Stimulated activated CD4-positive, alpha-beta T cell treated with anti-CD3 and anti-CD28 coated beads, TNF-alpha, amount 100 ng/mL, for 24 hours (primary cell): ENCODE measurements around the gene BPIFA2.
"Not testable (repeated sequence)": the region's sequence is repeated elsewhere in the genome, so short reads cannot be mapped to it uniquely, and the experiment has no call there.

Experiments used
- DNase-seq, 3 experiments: peaks; one replicate each; pipeline ENCODE4 v3.0.0-alpha.2; 2020; ENCODE audit warnings: low read depth in 3 of 3

BPIFA2 gene, protein sequence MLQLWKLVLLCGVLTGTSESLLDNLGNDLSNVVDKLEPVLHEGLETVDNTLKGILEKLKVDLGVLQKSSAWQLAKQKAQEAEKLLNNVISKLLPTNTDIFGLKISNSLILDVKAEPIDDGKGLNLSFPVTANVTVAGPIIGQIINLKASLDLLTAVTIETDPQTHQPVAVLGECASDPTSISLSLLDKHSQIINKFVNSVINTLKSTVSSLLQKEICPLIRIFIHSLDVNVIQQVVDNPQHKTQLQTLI

DNA sequence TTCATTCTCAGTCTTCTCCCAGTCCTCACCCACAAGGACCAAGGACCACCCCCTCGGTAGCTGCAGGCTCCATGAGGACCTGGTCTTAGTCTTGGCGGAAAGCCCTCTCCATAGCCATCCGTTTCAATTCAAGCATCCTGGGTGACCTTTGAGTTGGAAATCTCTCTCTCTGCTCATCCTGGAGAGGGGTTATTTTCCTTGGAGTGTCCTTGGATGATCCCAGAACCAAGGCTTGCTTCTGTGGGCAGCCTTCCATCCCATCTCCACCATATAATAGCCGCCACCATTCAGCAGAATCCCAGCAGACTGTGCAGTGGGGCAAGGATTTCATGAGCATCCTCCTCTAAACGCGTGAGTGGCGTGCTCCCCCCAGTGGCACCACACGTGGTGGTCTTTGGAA lies at the start of gene BPIFA2:
TSS of gene BPIFA2 (plus strand) at position 301 of the 400 bp plus-strand sequence. CDS start 987 bp downstream, outside the sequence.
- DNase-seq = no peak

DNA sequence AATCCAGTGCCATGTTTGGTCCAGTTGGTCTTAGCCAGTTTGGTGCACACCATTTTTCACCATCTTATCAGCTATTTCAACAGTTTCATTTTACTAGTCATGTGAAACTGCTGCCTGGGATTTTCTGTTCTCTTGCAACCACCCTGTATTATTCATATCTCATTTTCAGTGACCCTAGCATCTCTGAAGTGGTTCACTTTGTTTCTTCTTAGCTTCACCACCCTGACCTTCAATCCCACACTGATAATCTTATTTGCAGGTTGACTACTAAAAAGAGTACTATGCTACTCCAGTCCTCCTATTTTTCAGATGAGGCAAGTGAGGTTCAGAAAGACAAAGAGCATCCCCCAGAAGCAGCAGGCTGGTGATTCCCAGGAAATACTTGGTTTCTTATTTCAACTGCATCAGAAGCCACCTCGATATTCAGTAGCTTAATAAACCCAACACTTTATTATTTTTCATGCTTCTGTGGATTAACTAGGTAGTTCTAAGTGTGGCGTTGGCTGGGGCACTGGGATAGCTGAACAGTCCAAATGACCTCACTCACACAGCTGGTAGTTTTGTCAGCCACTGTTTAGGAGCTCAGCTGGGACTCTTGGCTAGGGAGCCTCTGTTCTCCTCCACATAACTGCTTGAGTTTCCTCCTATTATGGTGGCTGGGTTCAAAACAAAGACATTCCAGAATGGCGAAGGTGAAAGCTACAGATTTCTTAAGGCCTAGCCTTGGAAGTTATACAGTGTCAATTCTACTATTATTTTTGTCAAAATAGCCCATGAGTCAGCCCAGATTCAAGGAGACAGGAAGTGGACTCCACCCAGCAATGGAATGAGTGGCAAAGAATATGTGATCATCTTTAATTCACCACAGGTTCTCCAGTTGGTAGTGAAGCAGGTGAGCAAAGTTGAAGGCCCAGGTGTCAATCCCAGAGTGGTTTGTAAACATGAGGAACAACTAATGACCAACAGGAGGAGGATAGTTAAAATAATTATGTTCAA lies 47.9 kb upstream of the BPIFA2 start:
- DNase-seq = no peak

DNA sequence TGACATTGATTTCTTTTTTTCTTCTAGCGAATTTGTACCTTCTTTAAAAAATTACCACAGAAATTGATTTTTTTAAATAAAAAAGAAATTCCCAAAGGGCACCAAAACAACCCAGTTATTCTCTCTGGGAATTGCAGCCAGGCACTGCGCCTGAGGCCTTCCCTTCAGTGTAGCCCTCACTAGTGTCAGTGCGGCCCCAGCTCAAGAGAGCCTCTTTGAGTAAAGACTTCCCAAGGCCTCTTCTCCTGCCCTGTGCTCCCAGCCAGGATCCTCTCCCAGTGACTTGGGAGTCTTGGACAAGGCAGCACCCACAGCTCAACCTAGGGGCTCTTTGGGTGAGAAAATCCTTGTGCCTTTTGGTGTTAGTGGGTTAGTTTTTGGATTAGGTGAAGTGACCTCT lies 47.0 kb upstream of the BPIFA2 start:
- no peak for DNase-seq

DNA sequence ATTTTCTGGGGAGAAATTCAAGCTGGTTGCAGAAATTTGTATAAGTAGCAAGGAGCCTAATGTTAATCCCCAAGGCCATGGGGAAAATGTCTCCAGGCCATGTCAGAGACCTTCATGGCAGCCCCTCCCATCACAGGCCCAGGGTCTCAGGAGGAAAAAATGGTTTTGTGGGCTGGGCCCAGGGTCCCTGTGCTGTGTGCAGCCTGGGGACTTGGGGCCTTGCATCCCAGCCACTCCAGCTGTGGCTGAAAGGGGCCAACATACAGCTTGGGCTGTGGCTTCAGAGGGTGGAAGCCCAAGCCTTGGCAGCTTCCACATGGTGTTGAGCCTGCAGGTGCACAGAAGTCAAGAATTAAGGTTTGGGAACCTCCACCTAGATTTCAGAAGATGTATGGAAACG lies 45.7 kb upstream of the BPIFA2 start:
- not testable (repeated sequence) for DNase-seq

DNA sequence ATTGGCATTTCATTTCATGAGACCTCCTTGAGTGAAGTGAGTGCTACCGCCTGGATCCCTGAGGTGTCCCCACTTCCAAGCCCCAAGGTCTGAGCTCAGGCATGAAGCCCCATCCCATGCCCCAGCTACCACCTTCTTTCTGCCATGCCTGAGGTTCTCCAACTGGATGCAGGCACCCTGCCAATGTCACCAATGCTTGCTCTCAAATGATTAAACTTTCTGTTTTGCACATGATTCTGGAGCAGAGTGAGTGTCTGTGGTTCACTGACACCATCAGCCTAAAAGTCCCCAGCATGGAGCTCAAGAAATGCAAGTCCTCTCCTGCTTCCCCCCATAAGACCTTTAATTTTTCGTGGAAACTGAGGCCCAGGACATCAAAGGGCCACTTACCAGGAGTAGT lies 43.7 kb upstream of the BPIFA2 start:
- no peak for DNase-seq

DNA sequence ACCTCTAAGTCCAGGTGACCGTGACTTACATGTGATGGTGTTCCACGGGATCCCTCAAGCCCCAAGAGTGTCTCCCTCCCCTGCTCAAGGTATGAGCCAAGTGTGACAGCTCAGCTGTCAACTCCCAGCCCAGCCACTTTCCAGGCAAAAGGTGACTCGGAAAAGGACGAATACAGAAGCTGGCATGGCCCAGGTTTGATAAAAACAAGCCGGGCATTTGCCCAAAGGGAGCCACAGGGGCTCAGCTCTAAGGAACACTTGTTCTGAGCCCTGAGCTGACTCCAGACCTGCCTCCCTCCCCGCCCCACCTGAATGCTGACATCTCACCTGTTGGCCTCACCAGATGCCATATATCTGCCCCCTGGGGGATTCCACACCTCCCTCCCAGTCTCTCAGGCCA lies 43.0 kb upstream of the BPIFA2 start:
- DNase-seq = no peak

DNA sequence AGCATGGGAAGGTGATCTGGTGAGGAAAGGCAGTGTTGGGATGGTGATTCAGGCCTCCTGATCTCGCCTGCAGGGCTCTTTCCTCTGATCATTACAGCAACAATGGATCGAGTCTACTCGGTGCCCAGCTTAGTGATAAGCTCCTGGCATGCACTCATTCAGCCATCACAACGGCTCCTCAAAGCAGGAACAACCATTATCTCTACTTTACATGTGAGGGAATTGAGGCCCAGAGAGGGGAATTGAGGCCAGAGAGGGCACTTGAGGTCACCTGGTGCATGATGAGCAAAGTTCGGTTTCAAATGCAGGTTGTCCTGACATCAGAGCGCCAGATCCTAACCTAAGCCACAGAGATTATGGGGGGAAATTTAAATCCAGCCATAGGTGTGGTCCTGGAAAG lies 42.0 kb upstream of the BPIFA2 start:
- no peak for DNase-seq

DNA sequence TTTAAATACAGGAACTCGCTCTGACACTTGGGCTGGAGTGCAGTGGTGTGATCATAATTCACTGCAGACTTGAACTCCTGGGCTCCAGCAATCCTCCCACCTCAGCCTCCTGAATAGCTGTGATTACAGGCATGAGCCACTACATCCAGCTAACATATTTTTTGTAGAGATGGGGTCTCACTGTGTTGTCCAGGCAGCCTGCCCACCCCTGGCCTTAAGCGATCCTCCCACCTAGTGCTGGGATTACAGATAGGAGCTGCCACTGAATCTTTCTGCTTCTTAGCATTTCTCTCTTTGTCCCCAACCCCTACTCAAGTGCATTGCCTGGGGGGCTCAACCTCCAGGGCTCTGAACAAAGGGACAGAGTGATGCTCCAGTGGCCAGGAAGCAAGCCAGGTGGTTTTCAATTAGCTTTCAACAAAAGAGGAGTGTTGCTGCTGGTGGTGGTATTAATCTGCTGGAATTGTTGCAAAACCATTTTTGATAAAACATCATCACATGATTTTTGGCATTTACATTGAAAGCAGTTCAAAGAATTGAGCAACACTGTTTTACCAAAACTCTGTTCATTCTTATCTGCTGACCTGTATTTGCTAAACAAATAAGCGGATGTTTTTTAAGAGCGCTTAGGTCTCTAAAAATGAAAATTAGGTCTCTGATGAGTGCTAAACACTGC lies 40.4 kb upstream of the BPIFA2 start:
- no peak for DNase-seq

DNA sequence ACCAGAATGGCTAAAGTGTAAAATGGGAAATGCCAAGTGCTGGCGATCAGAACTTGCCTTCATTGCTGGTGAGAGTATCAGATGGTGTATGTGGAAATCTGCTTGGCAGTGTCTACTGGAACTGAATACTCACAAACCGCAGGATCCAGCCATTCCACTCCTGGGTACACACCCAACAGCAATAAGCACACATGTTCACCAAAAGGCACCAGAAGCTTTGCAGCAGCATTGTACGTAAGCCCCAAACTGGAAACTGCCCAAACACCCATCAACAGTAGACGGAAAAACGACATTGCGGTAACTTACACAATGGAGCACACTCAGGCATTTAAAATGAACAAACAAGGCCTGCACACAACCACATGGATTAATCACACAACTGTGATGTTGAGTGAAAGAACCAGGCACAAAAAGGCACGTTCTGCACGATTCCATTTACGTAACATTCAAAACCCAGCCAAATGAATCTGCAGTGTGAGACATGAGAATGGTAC lies 37.3 kb upstream of the BPIFA2 start:
- DNase-seq = no peak

DNA sequence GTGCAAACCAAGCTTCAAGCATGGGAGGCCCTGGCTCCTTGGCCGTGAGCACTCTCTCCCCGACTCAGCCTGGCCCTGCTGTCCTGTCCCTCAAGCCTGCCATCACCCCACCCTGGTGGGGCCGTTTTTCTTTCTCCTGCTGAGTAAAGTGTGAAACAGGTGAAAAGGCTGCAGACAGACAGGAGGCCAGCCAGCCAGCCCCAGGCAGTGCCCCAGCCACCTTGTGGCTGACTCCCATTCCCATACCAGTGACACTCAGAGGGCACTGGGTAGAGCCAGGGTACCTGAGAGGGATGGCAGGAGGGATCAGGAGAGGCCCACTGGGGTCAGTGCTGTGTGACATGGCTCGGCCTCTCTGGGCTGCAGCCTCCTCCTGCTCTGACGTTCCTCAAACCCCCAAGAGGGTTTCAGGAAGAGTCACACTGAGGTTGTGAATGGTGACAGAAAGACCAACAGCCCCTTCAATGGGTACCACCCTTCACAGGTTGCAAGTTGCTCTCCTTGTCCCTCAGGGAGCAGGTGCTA lies 35.9 kb upstream of the BPIFA2 start:
- DNase-seq = no peak

DNA sequence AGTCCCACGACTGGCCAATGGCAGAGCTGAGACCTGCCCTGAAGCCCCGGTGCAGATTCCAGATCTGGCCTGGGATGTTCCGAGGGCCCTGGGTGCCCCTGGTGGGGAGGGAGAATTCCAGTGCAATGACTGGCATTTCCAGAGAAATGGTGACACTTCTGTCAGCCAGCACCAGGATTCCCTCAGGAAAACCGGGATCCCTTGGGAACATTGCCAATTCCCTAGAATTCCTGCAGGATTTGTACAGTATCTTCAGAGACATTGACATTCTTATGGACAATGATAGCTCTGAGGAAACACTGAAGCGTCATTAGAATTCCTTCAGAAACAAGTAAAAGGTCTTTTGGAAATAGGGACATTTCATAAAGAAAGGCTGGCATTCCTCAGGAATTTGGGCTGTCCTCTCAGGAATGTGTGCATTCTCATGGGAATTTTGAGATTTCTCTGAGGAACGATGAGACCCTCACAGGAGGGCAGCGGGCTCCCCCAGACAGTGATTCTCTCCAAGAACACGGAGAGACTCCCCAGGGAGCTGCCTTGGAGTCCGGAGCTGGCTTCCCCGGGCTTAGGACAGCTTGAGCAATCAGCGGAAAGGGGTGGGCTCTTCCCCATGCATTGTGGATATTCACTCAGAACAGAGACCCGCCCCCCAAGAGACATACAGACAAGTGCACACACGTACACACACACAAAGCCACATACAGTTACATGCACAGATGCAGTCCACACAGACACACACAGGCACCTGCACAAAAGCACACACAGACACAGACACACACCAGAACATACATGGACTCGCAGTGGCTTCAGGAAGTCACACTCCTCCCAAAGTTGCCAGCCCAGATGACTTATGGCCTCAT lies 35.2 kb upstream of the BPIFA2 start:
- DNase-seq = no peak

DNA sequence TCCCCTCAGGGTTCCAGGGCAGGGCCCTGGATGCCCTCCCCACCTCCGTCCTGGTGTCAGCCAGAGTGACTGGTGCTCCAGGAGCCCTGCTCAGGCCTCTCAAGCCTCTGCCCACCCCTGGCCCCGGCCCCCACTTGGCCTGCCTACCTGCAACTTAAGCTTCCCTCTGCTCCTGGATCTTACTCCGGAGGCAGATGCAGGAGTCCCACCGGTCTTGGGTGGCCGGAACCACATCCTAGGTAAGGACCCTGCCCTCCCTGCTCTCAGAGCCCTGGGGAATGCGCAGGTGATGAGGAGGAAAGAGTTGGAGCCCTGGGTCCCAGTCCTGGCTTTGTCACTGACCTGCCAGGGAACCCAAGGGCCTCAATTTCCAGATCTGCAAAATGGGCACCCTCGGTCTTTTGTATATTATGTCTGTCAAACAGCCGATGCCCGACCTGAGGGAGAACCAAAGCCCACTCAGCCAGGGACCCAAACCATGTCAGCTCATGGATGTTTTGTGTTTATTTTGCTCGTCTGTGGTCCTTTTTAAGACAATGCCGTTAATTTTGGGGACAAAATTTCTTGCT lies 34.5 kb upstream of the BPIFA2 start:
- no peak for DNase-seq

DNA sequence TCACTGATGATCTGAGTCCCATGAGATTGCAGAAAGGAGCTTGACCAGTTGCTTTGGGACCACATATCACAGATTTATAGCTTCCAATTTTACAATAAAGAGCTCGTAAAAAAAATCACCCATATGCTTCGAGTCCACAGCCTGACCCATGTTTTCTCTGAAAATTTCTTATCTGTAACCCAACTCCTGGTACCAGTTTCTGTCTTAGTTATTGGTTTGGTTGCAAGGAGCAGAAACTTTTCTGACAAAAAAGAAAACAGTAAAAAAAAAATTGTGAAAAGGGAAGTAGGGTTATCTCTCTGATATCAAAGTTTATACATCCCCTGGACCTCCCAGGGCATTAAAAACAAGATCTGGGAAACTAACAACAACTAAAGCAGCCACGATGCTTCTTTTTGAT lies 30.8 kb upstream of the BPIFA2 start:
- DNase-seq = no peak

DNA sequence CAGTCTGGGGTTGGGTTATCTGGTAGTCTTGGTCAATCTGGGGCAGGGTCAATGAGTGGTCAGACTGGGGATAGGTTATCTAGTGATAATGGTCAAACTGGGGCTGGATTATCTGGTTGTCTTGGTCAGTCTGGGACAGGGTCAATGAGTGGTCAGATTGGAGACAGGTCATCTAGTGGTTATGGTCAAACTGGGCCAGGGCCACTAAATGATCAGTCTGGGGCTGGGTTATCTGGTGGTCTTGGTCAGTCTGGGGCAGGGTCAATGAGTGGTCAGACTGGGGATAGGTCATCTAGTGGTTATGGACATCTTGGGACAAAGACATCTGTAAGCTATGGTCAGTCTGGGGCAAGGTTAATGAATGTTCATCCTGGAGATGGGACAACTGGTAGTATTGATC lies 28.5 kb upstream of the BPIFA2 start:
- no peak for DNase-seq

DNA sequence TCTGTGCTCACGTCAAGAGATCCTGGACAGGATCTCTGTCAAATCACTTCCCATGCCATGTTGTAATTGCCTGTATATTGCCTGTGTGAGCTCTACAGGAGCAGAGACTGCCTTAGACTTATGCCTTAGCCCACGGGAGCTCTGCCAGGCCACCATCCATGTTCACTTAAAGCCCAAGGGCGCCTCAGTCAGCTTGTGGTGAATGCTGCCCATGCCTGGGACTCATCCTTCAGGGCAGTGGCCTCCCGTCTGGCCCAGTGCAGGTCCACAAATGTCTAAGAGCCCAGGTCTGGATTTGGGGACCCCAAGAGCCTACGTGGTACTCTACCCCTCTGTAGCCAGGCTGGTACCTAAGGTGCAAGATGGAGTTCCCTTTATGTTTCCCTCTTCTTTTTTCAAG lies 22.4 kb upstream of the BPIFA2 start:
- DNase-seq = no peak

DNA sequence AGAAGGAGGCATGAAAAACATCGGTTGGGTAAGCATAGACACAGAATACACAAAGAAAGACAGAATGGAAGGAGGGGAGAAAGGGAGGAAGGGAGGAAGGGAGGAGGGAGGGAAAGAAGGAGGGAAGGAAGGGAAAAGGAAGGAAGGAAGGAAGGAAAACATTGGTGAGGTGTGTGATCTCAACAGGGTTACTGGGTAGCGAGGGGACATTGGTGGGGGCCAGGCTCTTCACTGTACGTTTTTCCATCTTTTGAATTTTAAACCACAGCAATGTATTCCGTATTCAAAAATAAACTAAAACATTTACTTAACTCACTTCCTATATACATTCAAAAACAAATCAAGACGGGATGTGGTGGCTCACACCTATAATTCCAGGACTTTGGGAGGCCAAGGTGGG lies 20.7 kb upstream of the BPIFA2 start:
- DNase-seq = no peak

DNA sequence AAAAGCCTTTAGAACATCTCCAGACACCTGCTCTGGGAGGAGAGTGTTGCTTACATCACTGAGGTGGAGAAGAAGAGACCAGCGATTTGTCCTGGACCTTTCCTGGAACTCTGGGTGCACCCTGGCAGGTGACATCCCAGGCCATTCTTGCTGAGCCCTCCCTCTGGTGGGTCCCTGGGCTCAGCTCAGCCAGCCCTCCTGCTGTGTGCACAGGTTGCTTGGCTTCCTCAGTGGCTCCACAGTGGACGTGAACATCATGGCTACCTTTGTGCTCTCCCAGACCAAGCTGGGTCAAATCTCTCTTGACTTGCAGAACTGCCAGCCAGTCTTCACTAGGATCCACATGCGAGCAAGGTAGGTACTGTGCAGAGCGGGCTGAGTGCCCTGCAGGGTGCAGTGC lies 19.9 kb upstream of the BPIFA2 start:
- no peak for DNase-seq

DNA sequence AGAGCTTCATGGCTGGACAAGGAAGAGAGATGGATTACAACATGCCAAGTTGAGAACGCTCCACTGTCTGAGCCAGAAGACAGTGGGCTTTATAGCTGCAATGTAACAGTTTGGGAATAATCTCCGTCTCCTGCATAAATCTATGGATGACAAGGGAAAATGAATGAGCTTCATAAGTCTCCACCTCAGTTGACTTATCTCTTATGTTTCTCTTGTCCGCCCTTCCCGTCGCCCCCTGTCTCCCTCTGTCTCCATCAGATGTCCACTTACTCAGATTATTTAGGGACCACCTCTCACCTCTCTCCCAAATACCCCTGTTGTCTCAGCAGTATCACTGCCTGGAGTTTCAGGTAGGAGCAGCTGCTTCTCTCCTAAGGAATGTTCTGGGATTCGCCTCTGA lies 13.7 kb upstream of the BPIFA2 start:
- no peak for DNase-seq

DNA sequence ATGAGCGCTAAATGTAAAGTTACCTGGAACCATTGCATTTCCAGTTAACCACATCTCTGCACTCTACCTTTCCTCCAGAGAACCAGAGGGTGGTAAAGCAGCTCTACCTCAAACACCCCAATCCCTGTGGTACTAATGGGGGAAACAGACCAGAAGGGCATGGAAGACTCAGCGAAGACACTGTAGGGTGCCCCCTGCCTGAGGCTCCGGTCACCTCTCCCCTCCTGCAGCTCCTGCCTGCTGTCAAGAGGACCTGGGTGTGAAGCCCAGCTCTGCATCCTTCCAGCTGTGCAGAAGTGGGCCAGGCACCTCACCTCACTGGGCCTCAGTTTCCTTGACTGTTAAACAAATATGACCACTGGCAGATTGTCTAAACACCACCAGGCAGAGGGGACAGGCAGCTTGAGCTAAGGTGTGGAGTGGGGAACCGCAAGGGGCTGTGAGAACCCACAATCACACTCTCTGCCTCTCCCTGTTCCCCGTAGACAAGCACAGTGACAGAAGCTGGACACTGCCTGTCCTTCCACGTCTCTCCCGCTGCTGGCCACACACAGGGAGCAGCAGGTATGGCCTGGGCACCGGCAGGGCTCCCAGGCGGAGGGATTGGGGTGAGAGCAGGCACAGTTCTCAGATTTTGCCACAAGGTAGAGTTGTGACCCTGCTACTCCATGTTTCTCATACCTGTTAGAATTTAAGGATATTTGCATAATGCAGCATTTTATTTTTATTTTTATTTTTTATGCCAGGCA lies 9.1 kb upstream of the BPIFA2 start:
- no peak for DNase-seq

DNA sequence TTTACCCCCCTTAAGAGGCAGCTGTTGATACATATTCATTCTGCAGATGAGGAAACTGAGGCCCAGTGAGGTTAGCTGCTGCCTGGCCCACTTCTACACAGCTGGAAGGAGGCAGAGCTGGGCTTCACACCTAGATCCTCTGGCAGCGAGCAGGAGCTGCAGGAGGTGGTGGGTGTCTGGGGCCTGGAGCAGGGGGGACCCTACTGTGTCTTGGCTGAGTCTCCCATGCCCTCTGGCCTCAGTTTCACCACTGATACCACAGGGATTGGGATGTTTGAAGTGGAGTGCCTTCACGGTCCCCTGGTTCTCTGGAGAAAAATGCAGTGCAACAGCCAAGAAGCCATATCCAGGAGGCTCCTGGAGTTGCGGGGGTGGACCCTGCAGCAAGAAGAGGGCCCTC lies 8.2 kb upstream of the BPIFA2 start:
- no peak for DNase-seq
